Neural cell (in vitro differentiated cells): Measurements from ENCODE around the gene HECW1. TPM values are rescaled to one million over a fixed set of nuclear protein-coding genes. Genes with fewer than 3 reads are reported as not detected.

Experiments
- H2AFZ ChIP-seq: fragments of 200-600, 300-800 bp; sonication (generic), shearing (Covaris generic); 2 replicates; pipeline ENCODE4 v1.6.0; 2014; ENCODE audit warnings: low read depth, mild to moderate bottlenecking, antibody characterized with exemption, low read length, moderate library complexity
- H3F3A ChIP-seq: fragments of 200-600 bp; shearing (Covaris generic); 2 replicates; pipeline ENCODE4 v1.6.1; 2016; ENCODE audit warnings: mild to moderate bottlenecking, moderate library complexity, mixed read lengths, antibody characterized with exemption, low read length; ENCODE audit not compliant: insufficient read depth, poor library complexity, severe bottlenecking
- H3K27ac ChIP-seq: fragments of 200-600, 300-800 bp; sonication (generic), shearing (Covaris generic); 2 replicates; pipeline ENCODE4 v1.5.1; 2014; ENCODE audit warnings: mild to moderate bottlenecking, low read length, moderate library complexity
- H3K27me3 ChIP-seq: fragments of 300-800, 200-600 bp; sonication (generic), shearing (Covaris generic); 2 replicates; pipeline ENCODE4 v1.6.0; 2014; ENCODE audit warnings: mild to moderate bottlenecking, low read depth, low read length, moderate library complexity; ENCODE audit not compliant: insufficient read depth
- H3K36me3 ChIP-seq: fragments of 300-800, 200-600 bp; sonication (generic), shearing (Covaris generic); 2 replicates; pipeline ENCODE4 v1.5.1; 2014; ENCODE audit warnings: mild to moderate bottlenecking, antibody characterized with exemption, low read length, moderate library complexity; ENCODE audit not compliant: insufficient read depth
- H3K4me2 ChIP-seq: fragments of 300-800, 200-600 bp; sonication (generic), shearing (Covaris generic); 2 replicates; pipeline ENCODE4 v1.6.0; 2014; ENCODE audit warnings: mild to moderate bottlenecking, low read length
- H3K4me3 ChIP-seq: fragments of 300-800, 200-600 bp; sonication (generic), shearing (Covaris generic); 2 replicates; pipeline ENCODE4 v1.5.1; 2014; ENCODE audit warnings: mild to moderate bottlenecking, low read length, moderate library complexity
- H3K79me2 ChIP-seq: fragments of 200-600 bp; shearing (Covaris generic); replicated peaks from 2 replicates; pipeline ENCODE4 v1.6.0; 2014; ENCODE audit warnings: mild to moderate bottlenecking, low read length, moderate library complexity; ENCODE audit not compliant: insufficient read depth
- H3K9ac ChIP-seq: fragments of 300-800, 200-600 bp; sonication (generic), shearing (Covaris generic); 2 replicates; pipeline ENCODE4 v1.6.1; 2016; ENCODE audit warnings: mild to moderate bottlenecking, low read length, mixed read lengths
- H3K9me2 ChIP-seq: fragments of 200-600 bp; shearing (Covaris generic); 2 replicates; pipeline ENCODE4 v1.6.1; 2016; ENCODE audit warnings: mild to moderate bottlenecking, low read length, mixed read lengths; ENCODE audit not compliant: insufficient read depth
- H3K9me3 ChIP-seq: fragments of 200-600, 300-800 bp; sonication (generic), shearing (Covaris generic); 2 replicates; pipeline ENCODE4 v1.6.1; 2016; ENCODE audit warnings: mild to moderate bottlenecking, mixed run types, low read length, moderate library complexity, mixed read lengths
- H4K20me1 ChIP-seq: fragments of 200-600 bp; shearing (Covaris generic); 2 replicates; pipeline ENCODE4 v1.6.1; 2016; ENCODE audit warnings: mild to moderate bottlenecking, mixed run types; ENCODE audit not compliant: insufficient read depth
- CTCF ChIP-seq: fragments of 450-650 bp; IDR thresholded peaks from 2 replicates; pipeline ENCODE4 v1.5.1; 2014; ENCODE audit warnings: antibody characterized with exemption, mild to moderate bottlenecking, moderate library complexity; ENCODE audit not compliant: poor library complexity, severe bottlenecking
- EP300 ChIP-seq: fragments of 450-650 bp; conservative IDR thresholded peaks from 2 replicates; pipeline ENCODE4 v1.6.1; 2014; ENCODE audit warnings: antibody characterized with exemption, mild to moderate bottlenecking, moderate library complexity; ENCODE audit not compliant: poor library complexity, severe bottlenecking
- EZH2 ChIP-seq: fragments of 200-600, 300-800 bp; shearing (Covaris generic), sonication (generic); IDR thresholded peaks from 2 replicates; pipeline ENCODE4 v1.6.1; 2014; ENCODE audit warnings: antibody characterized with exemption, low read length, borderline replicate concordance, mild to moderate bottlenecking; ENCODE audit not compliant: insufficient read depth, poor library complexity, severe bottlenecking
- MXI1 ChIP-seq: fragments of 450-650 bp; conservative IDR thresholded peaks from 2 replicates; pipeline ENCODE4 v1.6.1; 2014; ENCODE audit warnings: antibody characterized with exemption, mild to moderate bottlenecking; ENCODE audit not compliant: poor library complexity, severe bottlenecking
- POLR2AphosphoS5 ChIP-seq: IDR thresholded peaks from 2 replicates; pipeline ENCODE4 v1.6.1; 2012
- RAD21 ChIP-seq: fragments of 450-650 bp; conservative IDR thresholded peaks from 2 replicates; pipeline ENCODE4 v1.6.1; 2014; ENCODE audit warnings: antibody characterized with exemption, mild to moderate bottlenecking, moderate library complexity
- REST ChIP-seq: IDR thresholded peaks from 2 replicates; pipeline ENCODE4 v1.6.1; 2012; ENCODE audit warnings: borderline replicate concordance
- SMC3 ChIP-seq: fragments of 450-650 bp; conservative IDR thresholded peaks from 2 replicates; pipeline ENCODE4 v1.6.1; 2014; ENCODE audit warnings: antibody characterized with exemption, mild to moderate bottlenecking, moderate library complexity; ENCODE audit not compliant: poor library complexity
- TAF1 ChIP-seq: IDR thresholded peaks from 2 replicates; pipeline ENCODE4 v1.6.1; 2012; ENCODE audit warnings: low read depth
- polyA plus RNA-seq: library from polyadenylated mRNA; depleted of rRNA; stranded (reverse); fragments of >200 nt; gene quantifications from 2 replicates; pipeline ENCODE4 v1.2.3, GENCODE V29; 2014

Gene HECW1
- polyA plus RNA-seq, 1 donor from 2014 or later = 13.8 TPM

- no peak overlapping the region for H3K27ac ChIP-seq
- H3F3A ChIP-seq = no peaks in the 10 kb centered on the region
- TF ChIP-seq RAD21 = no peak
- TF ChIP-seq REST = no peak
- TF ChIP-seq MXI1 = no peak
- TF ChIP-seq POLR2AphosphoS5 = no peak
- TF ChIP-seq EZH2 = no peak
- TF ChIP-seq SMC3 = no peak
- TF ChIP-seq TAF1 = no peak
- TF ChIP-seq CTCF = no peak
- no peak for TF ChIP-seq EP300
- no peak overlapping the region for H3K9ac ChIP-seq
- H3K4me2 ChIP-seq = no peak overlapping the region
- no peaks in the 10 kb centered on the region for H3K9me2 ChIP-seq
- no peak overlapping the region for H3K4me3 ChIP-seq
- H3K36me3 ChIP-seq = no peaks in the 10 kb centered on the region
- no peak overlapping the region for H2AFZ ChIP-seq
- no peaks in the 10 kb centered on the region for H4K20me1 ChIP-seq
- no peaks in the 10 kb centered on the region for H3K27me3 ChIP-seq
- H3K9me3 ChIP-seq = no peaks in the 10 kb centered on the region
- no peaks in the 10 kb centered on the region for H3K79me2 ChIP-seq
Measured at GRCh38 chr7:43234968-43235367, 122.5 kb downstream of the HECW1 start.

- no peaks in the 10 kb centered on the region for H4K20me1 ChIP-seq
- H3F3A ChIP-seq = no peaks in the 10 kb centered on the region
- TF ChIP-seq TAF1 = no peak
- no peak for TF ChIP-seq POLR2AphosphoS5
- TF ChIP-seq SMC3 = no peak
- no peak for TF ChIP-seq MXI1
- no peak for TF ChIP-seq EZH2
- TF ChIP-seq EP300 = no peak
- no peak for TF ChIP-seq CTCF
- no peak for TF ChIP-seq RAD21
- TF ChIP-seq REST = no peak
- no peaks in the 10 kb centered on the region for H3K9me2 ChIP-seq
- no peak overlapping the region for H3K4me3 ChIP-seq
- no peak overlapping the region for H3K9ac ChIP-seq
- H3K36me3 ChIP-seq = no peaks in the 10 kb centered on the region
- no peak overlapping the region for H3K27ac ChIP-seq
- H3K27me3 ChIP-seq = no peaks in the 10 kb centered on the region
- no peak overlapping the region for H2AFZ ChIP-seq
- no peak overlapping the region for H3K4me2 ChIP-seq
- H3K79me2 ChIP-seq = no peaks in the 10 kb centered on the region
- no peaks in the 10 kb centered on the region for H3K9me3 ChIP-seq
Measured at GRCh38 chr7:43240565-43240964, 128.1 kb downstream of the HECW1 start.
